Parathyroid adenoma (tissue), 2 donors: ENCODE results near the gene HMCN1.

Experiments
- H2AFZ ChIP-seq: fragments of 300-600 bp; sonication (generic); one replicate; pipeline ENCODE4 v1.7.0; 2017; ENCODE audit warnings: antibody characterized with exemption, mild to moderate bottlenecking
- H3K27ac ChIP-seq: fragments of 300-600 bp; sonication (generic); one replicate; pipeline ENCODE4 v1.7.0; 2017
- H3K27me3 ChIP-seq: fragments of 300-600 bp; sonication (generic); one replicate; pipeline ENCODE4 v1.7.0; 2017; ENCODE audit warnings: low read length; ENCODE audit not compliant: control insufficient read depth, insufficient read depth
- H3K36me3 ChIP-seq: fragments of 300-600 bp; sonication (generic); one replicate; pipeline ENCODE4 v1.7.0; 2017; ENCODE audit warnings: low read length; ENCODE audit not compliant: control insufficient read depth, insufficient read depth
- H3K4me1 ChIP-seq: fragments of 300-600 bp; sonication (generic); one replicate; pipeline ENCODE4 v1.7.0; 2017; ENCODE audit warnings: control low read depth
- H3K4me2 ChIP-seq: fragments of 300-600 bp; sonication (generic); one replicate; pipeline ENCODE4 v1.7.0; 2017; ENCODE audit warnings: low read length
- H3K4me3 ChIP-seq: fragments of 300-600 bp; sonication (generic); one replicate; pipeline ENCODE4 v1.7.0; 2017; ENCODE audit warnings: low read depth, low read length
- H3K79me2 ChIP-seq: fragments of 300-600 bp; sonication (generic); one replicate; pipeline ENCODE4 v1.7.0; 2017; ENCODE audit warnings: control low read depth
- H3K9ac ChIP-seq: fragments of 300-600 bp; sonication (generic); one replicate; pipeline ENCODE4 v1.7.0; 2017; ENCODE audit warnings: mild to moderate bottlenecking
- H3K9me3 ChIP-seq: fragments of 300-600 bp; sonication (generic); one replicate; pipeline ENCODE4 v1.7.0; 2017; ENCODE audit warnings: low read length; ENCODE audit not compliant: control insufficient read depth
- TF ChIP-seq, protein P1 (sequence below): fragments of 300-600 bp; sonication (generic); IDR thresholded peaks from one replicate; pipeline ENCODE4 v1.7.0; 2017; ENCODE audit warnings: antibody characterized with exemption, mild to moderate bottlenecking
- donor health status: primary hyperparathyroidism.

Gene HMCN1

DNA sequence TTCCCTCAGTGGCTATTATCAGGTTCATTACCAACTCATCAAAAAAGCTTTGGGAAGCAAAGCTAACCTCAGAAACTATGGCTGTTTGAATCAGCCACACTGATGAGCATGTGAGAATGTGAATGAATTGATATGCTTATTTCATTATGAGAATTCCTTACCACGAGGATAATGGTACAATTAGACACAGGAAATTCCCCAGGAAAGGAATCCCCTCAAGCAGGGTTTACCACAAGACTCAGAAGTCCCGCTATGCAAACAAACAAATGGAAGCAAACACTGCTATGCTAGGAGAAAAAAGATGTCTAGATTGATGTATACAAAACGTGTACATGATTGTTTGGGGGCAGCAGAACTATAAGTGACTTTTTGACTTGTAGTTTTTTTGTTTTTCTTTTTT lies 205.0 kb downstream of the HMCN1 start:
- no peaks in the 10 kb centered on the region for H3K36me3 ChIP-seq
- H3K27ac ChIP-seq, result no peak overlapping the region
- no peaks in the 10 kb centered on the region for H3K79me2 ChIP-seq
- no peak overlapping the region for H2AFZ ChIP-seq
- no peak overlapping the region for H3K4me3 ChIP-seq
- TF ChIP-seq, protein P1, sequence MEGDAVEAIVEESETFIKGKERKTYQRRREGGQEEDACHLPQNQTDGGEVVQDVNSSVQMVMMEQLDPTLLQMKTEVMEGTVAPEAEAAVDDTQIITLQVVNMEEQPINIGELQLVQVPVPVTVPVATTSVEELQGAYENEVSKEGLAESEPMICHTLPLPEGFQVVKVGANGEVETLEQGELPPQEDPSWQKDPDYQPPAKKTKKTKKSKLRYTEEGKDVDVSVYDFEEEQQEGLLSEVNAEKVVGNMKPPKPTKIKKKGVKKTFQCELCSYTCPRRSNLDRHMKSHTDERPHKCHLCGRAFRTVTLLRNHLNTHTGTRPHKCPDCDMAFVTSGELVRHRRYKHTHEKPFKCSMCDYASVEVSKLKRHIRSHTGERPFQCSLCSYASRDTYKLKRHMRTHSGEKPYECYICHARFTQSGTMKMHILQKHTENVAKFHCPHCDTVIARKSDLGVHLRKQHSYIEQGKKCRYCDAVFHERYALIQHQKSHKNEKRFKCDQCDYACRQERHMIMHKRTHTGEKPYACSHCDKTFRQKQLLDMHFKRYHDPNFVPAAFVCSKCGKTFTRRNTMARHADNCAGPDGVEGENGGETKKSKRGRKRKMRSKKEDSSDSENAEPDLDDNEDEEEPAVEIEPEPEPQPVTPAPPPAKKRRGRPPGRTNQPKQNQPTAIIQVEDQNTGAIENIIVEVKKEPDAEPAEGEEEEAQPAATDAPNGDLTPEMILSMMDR, result no peak
- H3K4me1 ChIP-seq, result no peaks in the 10 kb centered on the region
- no peak overlapping the region for H3K9ac ChIP-seq
- H3K4me2 ChIP-seq, result no peak overlapping the region
- no peaks in the 10 kb centered on the region for H3K27me3 ChIP-seq
- H3K9me3 ChIP-seq, result no peaks in the 10 kb centered on the region

- Histone ChIP-seq H3K9me3 (no peaks in the 10 kb centered on the region), H3K4me2 (no peak overlapping the region), H3K36me3 (no peaks in the 10 kb centered on the region), H3K9ac (no peak overlapping the region), H3K4me3 (no peak overlapping the region), H3K79me2 (no peaks in the 10 kb centered on the region), H3K4me1 (no peaks in the 10 kb centered on the region), H2AFZ (no peak overlapping the region), H3K27me3 (no peaks in the 10 kb centered on the region), H3K27ac (no peak overlapping the region)
- TF ChIP-seq, protein P1, result no peak
Observed at GRCh38 chr1:185942961-185943360, 208.8 kb downstream of the HMCN1 start.

- Histone ChIP-seq H3K79me2 (no peaks in the 10 kb centered on the region), H3K27me3 (no peaks in the 10 kb centered on the region), H3K4me3 (no peak overlapping the region), H3K27ac (no peak overlapping the region), H3K4me2 (no peak overlapping the region), H3K4me1 (no peaks in the 10 kb centered on the region), H3K9ac (no peak overlapping the region), H2AFZ (no peak overlapping the region), H3K36me3 (no peaks in the 10 kb centered on the region), H3K9me3 (no peaks in the 10 kb centered on the region)
- TF ChIP-seq, protein P1, result no peak
Observed at GRCh38 chr1:185956881-185957280, 222.7 kb downstream of the HMCN1 start.

- Histone ChIP-seq H3K4me2 (no peak overlapping the region), H3K4me3 (no peak overlapping the region), H3K4me1 (no peaks in the 10 kb centered on the region), H3K27ac (no peak overlapping the region), H3K36me3 (no peaks in the 10 kb centered on the region), H2AFZ (no peak overlapping the region), H3K27me3 (no peaks in the 10 kb centered on the region), H3K9ac (no peak overlapping the region), H3K9me3 (no peaks in the 10 kb centered on the region), H3K79me2 (no peaks in the 10 kb centered on the region)
- TF ChIP-seq, protein P1, result no peak
Observed at GRCh38 chr1:185957441-185958363, 223.5 kb downstream of the HMCN1 start.
